ENCODE data around the gene ZNF469. TPM values are rescaled to one million over a fixed set of nuclear protein-coding genes. Genes with fewer than 3 reads are reported as not detected.
A peak's percentile ranks its signal among the peaks of the same experiment; 100 is the strongest.

The ZNF469 gene
- total RNA-seq, 1 experiment from 2014 or later: 3.2 TPM

- Mint-ChIP-seq H3K27ac (no peak overlapping the region), H3K36me3 (no peaks in the 10 kb centered on the region), H3K4me1 (no peaks in the 10 kb centered on the region), H3K9me3 (peaks cover 8% of the 10 kb centered on the region), H3K4me3 (no peak overlapping the region), H3K27me3 (ENCODE audit: low read depth) (no peaks in the 10 kb centered on the region)
- TF ChIP-seq USF2 (CRISPR knock-in tag; IDR thresholded peaks at IDR 0.05): no peak
- no peak for TF ChIP-seq NFATC4 (CRISPR knock-in tag; IDR thresholded peaks at IDR 0.05)
- TF ChIP-seq ZNF423 (CRISPR knock-in tag; IDR thresholded peaks at IDR 0.05): no peak
- TF ChIP-seq ZNF416 (CRISPR knock-in tag; IDR thresholded peaks at IDR 0.05): no peak
- ATAC-seq (no peak), DNase-seq (ENCODE audit: low spot score) (no peak)
- POLR2A ChIA-PET: no interaction called here
- CTCF ChIA-PET: no interaction called here
Measured at GRCh38 chr16:88349903-88350900, 32.6 kb upstream of the ZNF469 start.

- DNase-seq (ENCODE audit: low spot score): no peak
- ATAC-seq: no peak
- CTCF ChIA-PET: no interaction called here
- POLR2A ChIA-PET: no interaction called here
- Mint-ChIP-seq H3K4me3 (no peak overlapping the region), H3K4me1 (no peaks in the 10 kb centered on the region), H3K27ac (no peak overlapping the region), H3K9me3 (peaks cover 8% of the 10 kb centered on the region), H3K36me3 (no peaks in the 10 kb centered on the region), H3K27me3 (ENCODE audit: low read depth) (no peaks in the 10 kb centered on the region)
- no peak for TF ChIP-seq IRF1 (CRISPR knock-in tag; IDR thresholded peaks at IDR 0.05)
- peak; percentile 69 for TF ChIP-seq USF2 (CRISPR knock-in tag; IDR thresholded peaks at IDR 0.05)
- TF ChIP-seq TEAD1 (CRISPR knock-in tag; IDR thresholded peaks at IDR 0.05): no peak
- no peak for TF ChIP-seq RORB (CRISPR knock-in tag; IDR thresholded peaks at IDR 0.05)
Measured at GRCh38 chr16:88350922-88351321, 31.8 kb upstream of the ZNF469 start.

GRCh38 chr16:88351491-88352101 lies 31.2 kb upstream of the ZNF469 start:
- DNase-seq (ENCODE audit: low spot score) (no peak), ATAC-seq (no peak)
- peaks cover 8% of the 10 kb centered on the region for H3K9me3 Mint-ChIP-seq
- TF ChIP-seq NR3C1 (CRISPR knock-in tag; conservative IDR thresholded peaks at IDR 0.05; ENCODE audit: low read depth): no peak
- no peak for TF ChIP-seq ARID4B (CRISPR knock-in tag; IDR thresholded peaks at IDR 0.05; ENCODE audit: borderline replicate concordance)
- no peak for TF ChIP-seq ATF2 (CRISPR knock-in tag; IDR thresholded peaks at IDR 0.05; ENCODE audit: borderline replicate concordance, low read depth)
- TF ChIP-seq ATF1 (CRISPR knock-in tag; IDR thresholded peaks at IDR 0.05): no peak
- TF ChIP-seq GABPB1 (CRISPR knock-in tag; IDR thresholded peaks at IDR 0.05): no peak
- no peak for TF ChIP-seq ZBTB43 (CRISPR knock-in tag; IDR thresholded peaks at IDR 0.05)
- no peak for TF ChIP-seq KAT7 (CRISPR knock-in tag; IDR thresholded peaks at IDR 0.05; ENCODE audit: borderline replicate concordance)
- no peak for TF ChIP-seq SMAD3 (CRISPR knock-in tag; IDR thresholded peaks at IDR 0.05; ENCODE audit: borderline replicate concordance)
- no peak for TF ChIP-seq ERG (CRISPR knock-in tag; IDR thresholded peaks at IDR 0.05)
- TF ChIP-seq NR1H2 (CRISPR knock-in tag; IDR thresholded peaks at IDR 0.05): no peak
- no peak overlapping the region for H3K4me3 Mint-ChIP-seq
- H3K27me3 Mint-ChIP-seq (ENCODE audit: low read depth): no peaks in the 10 kb centered on the region
- ChIA-PET POLR2A (no interaction called here), CTCF (no interaction called here)
- H3K36me3 Mint-ChIP-seq: no peaks in the 10 kb centered on the region
- H3K4me1 Mint-ChIP-seq: no peaks in the 10 kb centered on the region
- no peak overlapping the region for H3K27ac Mint-ChIP-seq

Data from WTC11 (cell line).